NCI-H1694 (cell line): ENCODE data around the gene TEKT3.

Experiments used
- DNase-seq: peaks from one replicate; lab custom pipeline; 2025; lab: John Stamatoyannopoulos, UW

TEKT3 gene

DNA sequence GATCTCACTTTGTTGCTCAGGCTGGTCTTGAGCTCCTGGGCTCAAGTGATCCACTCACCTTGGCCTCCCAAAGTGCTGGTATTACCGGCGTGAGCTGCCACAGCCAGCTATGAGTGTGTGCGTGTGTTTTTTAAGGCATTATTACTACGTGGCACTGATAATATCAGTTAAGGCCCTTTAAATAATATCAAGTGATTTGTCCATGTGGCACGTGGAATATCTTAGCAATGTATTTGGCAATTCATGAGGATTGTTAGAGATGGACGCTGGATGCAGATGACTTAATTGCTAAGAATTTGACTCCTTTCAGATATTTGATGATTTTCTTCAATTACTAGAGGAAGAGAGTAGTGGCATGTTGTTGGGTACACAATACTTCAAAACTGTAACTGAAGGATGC lies 50.8 kb downstream of the TEKT3 start:
- no peak for DNase-seq

- DNase-seq: no peak
These were observed 51.9 kb downstream of the TEKT3 start for GRCh38 chr17:15289285-15290183.

DNA sequence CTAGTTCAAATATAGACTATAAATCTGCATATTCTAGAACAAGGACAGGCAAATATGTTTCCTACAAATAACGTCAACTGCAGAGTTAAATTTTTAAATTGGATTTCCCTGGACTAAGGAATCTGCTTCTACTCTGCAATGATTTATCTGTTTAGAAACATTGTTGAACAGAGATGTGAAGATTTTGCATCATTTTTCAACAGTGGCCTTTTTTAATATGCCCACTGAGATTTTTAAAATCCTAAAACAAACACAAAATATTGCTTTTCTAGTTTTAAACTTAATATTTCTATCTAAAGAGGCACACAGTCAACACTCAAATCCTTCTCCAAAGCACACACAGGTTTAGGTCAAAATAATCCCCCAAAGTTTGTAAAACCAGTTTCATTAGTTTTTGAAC lies 52.5 kb downstream of the TEKT3 start:
- no peak for DNase-seq

DNA sequence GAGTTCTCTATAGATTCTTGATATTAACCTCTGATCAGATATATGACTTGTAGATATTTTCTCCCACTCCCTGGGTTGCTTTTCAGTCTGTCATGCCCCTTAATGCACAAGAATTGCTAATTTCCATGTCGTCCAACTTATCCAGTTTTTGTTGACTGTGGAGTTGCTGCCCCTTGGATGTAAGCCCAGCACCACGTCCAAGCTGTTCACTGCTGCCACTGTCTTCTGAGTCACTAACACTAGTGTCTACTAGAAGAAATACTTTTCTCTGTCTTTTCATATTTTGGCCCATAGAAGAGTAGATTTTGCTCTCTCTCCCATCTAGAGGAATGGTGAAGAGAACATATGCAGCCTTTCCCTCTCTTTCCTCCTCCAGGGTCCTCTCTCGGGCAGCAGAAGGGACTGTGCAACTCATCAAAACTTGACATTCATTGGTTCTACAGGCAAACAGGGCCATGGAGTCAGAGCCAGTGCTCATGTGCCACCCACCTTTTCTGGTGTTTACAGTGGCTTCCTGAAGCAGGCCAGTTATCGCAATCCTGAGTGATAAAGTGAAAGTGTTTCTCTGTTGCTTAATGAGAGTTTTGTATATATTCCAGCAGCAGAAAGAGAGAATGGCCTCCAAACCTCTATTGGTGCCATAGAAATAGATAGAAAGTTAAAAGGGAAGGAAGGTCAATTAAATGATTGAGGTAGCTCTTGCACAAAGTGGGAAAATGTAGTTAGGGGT lies 53.7 kb downstream of the TEKT3 start:
- DNase-seq: no peak

- no peak for DNase-seq
These were observed 55.9 kb downstream of the TEKT3 start for GRCh38 chr17:15285466-15285865.

GRCh38 chr17:15284537-15284936 lies 56.9 kb downstream of the TEKT3 start:
- DNase-seq: no peak

DNA sequence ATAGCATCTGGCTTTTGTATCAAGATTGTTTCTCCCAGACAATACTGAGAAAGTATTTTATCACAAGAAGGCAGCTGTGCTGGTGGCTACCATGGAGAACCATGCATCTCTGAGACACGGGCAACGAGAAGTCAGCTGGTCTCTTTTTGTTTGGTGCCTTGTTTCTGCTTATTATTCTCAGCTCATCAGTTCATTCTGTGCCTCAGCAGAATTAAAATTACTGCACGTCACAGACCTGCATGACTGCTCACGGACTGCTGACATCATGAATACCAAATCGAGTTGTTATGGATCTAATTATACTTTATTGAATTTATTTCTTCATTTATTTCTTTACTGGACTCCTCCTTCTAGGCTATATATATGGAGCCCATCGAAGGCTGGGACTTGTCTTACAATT lies 57.3 kb downstream of the TEKT3 start:
- DNase-seq: no peak

GRCh38 chr17:15281909-15282308 lies 59.5 kb downstream of the TEKT3 start:
- no peak for DNase-seq

DNA sequence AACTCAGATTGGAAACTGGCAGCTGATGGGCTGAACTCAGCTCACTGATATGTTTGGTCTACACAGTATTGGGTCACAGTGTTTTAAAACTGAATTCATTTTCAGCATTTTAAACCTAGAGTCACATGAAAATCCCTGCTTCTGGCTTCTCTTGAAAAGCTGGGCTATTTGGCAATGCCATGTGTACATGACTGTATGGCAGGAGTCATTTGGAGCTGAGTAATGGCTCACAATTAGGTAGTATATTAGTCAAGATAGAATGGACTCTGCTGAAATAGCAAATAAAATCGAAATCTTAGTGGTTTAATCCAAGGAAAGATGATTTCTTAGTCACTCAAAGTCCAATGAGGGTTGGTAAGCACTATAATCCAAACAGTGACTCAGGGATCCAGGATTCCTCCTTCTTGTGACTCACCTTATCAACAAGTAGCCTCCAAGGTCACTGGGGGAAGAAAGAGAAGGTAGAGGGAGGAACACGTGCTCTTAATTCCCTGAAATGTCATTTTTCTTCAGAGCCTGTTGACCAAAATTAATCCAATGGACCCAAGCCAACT lies 62.4 kb downstream of the TEKT3 start:
- no peak for DNase-seq

DNA sequence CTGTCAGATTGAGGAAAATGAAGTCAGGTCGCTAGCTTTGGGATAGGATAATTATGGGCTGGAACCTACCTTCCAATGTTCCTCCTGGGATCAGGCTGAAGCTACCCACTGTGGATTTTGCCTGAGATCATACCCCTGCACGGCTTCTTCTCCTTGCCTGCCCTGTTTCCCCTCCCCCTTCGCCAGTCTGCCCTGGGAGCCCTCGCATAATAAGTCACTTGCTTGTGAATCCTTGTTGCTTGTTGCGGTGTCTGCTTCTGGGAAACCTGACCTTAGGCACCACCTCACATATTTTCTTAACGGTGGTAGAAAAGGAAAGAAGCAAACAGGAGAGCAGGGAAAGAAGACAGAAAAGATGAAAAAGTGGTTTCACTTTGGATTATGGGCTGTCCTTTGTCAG lies 63.0 kb downstream of the TEKT3 start:
- DNase-seq: no peak

- no peak for DNase-seq
These were observed 67.4 kb downstream of the TEKT3 start for GRCh38 chr17:15274017-15274416.

DNA sequence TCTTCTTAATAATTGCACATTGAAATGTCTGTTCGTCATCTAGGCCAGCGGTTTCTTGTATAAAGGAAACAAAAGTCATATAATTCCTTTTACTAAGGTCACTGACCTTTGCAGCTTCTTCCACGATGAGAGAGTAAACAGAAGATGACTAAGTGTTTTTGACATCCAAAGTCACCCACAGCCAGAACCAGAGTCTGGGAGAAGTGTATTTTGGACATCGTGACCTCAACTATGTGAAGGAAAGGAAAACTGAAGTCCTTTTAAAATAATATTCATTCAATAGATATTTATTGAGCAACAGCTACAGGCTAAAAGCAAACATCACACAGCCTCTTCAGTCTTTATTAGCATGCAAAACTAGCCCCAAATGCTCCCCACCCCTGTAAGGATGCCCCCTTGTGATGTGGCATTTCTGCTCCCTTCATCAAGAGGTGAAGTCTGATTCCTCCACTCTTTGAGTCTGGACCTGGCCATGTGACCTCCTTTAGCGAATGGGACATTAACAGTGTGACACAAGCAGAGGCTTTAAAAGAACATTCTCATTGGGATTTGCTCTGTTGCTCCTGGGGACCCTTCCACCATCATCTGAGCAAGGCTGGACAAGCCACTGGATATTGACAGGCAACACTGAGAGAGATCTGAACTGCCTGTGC lies 68.1 kb downstream of the TEKT3 start:
- DNase-seq: no peak

- DNase-seq: no peak
These were observed 69.7 kb downstream of the TEKT3 start for GRCh38 chr17:15271741-15272140.

- DNase-seq: no peak
These were observed 70.6 kb downstream of the TEKT3 start for GRCh38 chr17:15270628-15271381.

GRCh38 chr17:15269780-15270089 lies 71.7 kb downstream of the TEKT3 start:
- DNase-seq: no peak

- DNase-seq: no peak
These were observed 72.2 kb downstream of the TEKT3 start for GRCh38 chr17:15269087-15269779.

DNA sequence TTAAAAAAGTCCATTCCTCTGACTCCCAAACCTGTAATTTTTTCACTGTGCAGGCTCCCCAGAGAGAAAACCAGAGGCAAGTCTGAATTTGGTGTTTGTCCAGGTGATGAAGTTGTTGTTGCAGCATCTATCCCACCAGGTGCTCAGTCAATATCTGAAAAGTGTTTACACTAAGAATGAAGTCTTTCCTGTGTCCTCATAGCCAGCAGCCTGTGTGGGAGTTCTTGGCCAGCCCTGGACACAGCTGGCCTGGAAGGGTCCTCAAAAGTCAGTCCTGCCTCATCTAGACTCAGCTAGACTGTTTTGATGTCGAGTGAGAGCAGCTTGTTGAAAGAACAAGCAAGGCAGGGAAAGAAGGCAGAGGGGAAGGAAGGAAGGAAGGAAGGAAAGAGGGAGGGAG lies 72.9 kb downstream of the TEKT3 start:
- DNase-seq: no peak

DNA sequence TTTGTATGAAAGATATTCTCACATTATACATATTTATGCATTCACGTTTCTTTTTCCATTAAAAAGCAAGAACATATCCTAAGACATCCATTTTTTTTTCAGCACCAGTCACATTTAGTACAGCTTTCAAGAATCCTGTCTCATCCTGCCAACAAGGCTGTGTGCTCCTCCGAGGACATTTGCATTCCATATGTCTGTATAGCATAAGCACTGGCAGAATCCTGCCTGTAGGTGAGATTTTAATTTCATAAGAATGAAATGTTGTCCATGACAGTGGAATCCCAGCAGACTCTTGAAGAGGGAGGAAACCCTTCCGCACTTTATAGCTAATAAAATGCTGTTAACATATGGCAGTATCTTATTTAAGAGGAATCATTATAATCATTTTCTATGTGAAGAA lies 73.4 kb downstream of the TEKT3 start:
- DNase-seq: no peak

- DNase-seq: no peak
These were observed 74.9 kb downstream of the TEKT3 start for GRCh38 chr17:15266325-15267125.

GRCh38 chr17:15265131-15265530 lies 76.3 kb downstream of the TEKT3 start, which contains the start of gene PMP22:
PMP22 (minus strand) TSS chr17:15265326; CDS start chr17:15260727, 4,599 bp downstream.
- no peak for DNase-seq
